ENCODE results near the gene ARHGAP21.
A peak's percentile ranks its signal among the peaks of the same experiment; 100 is the strongest.

The ARHGAP21 gene

DNA sequence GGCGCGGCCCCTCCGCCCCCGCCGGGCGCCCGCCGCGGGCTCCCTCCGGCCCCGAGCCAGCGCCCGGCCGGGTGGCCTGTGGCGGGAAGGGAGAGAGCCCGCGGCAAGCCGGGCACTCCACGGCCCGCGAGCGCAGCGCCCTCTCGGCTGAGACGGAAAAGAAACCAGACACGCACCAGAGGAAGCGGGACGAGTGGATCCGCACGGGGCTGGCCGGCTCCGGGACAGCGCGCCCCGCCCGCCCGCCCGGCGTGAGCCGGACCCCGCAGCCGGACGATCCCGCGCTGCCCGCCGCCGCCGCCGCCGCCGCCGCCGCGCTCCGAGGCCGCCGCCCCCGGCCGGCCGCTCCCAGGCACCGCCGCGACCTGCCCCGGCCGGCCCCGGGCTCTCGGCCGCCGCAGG, 300 bp downstream of the ARHGAP21 start:
- Histone ChIP-seq H3K27ac (ENCODE audit: low read length) (no peak overlapping the region), H3K79me2 (ENCODE audit: low read length) (peaks cover 42% of the 10 kb centered on the region), H4K20me1 (ENCODE audit: insufficient read depth, low read length) (0 out of 2 replicates have a peak, but pooled peaks cover 4% of the 10 kb centered on the region), H3F3A (ENCODE audit: insufficient read depth, low read length) (peaks cover 11% of the 10 kb centered on the region), H3K9me2 (replicated peaks; ENCODE audit: insufficient read depth, low read length) (no peaks in the 10 kb centered on the region), H3K4me2 (ENCODE audit: low read depth, low read length) (no peak overlapping the region), H3K4me1 (ENCODE audit: low read length) (peaks cover 25% of the 10 kb centered on the region), H2AFZ (ENCODE audit: low read length) (no peak overlapping the region), H3K9ac (ENCODE audit: low read length) (no peak overlapping the region; the same call in 1 of the 2 replicates), H3K36me3 (replicated peaks; ENCODE audit: insufficient read depth, low read length) (no peaks in the 10 kb centered on the region), H3K9me3 (replicated peaks; ENCODE audit: insufficient read depth, low read length) (no peaks in the 10 kb centered on the region), H3K27me3 (replicated peaks; ENCODE audit: insufficient read depth, low read length) (no peaks in the 10 kb centered on the region), H3K4me3 (ENCODE audit: low read length) (no peak overlapping the region; the same call in 1 of the 2 replicates)
- DNase-seq: peak; percentile 49
- TF ChIP-seq, protein P1, sequence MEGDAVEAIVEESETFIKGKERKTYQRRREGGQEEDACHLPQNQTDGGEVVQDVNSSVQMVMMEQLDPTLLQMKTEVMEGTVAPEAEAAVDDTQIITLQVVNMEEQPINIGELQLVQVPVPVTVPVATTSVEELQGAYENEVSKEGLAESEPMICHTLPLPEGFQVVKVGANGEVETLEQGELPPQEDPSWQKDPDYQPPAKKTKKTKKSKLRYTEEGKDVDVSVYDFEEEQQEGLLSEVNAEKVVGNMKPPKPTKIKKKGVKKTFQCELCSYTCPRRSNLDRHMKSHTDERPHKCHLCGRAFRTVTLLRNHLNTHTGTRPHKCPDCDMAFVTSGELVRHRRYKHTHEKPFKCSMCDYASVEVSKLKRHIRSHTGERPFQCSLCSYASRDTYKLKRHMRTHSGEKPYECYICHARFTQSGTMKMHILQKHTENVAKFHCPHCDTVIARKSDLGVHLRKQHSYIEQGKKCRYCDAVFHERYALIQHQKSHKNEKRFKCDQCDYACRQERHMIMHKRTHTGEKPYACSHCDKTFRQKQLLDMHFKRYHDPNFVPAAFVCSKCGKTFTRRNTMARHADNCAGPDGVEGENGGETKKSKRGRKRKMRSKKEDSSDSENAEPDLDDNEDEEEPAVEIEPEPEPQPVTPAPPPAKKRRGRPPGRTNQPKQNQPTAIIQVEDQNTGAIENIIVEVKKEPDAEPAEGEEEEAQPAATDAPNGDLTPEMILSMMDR (IDR thresholded peaks at IDR 0.05; ENCODE audit: low read length): no peak

DNA sequence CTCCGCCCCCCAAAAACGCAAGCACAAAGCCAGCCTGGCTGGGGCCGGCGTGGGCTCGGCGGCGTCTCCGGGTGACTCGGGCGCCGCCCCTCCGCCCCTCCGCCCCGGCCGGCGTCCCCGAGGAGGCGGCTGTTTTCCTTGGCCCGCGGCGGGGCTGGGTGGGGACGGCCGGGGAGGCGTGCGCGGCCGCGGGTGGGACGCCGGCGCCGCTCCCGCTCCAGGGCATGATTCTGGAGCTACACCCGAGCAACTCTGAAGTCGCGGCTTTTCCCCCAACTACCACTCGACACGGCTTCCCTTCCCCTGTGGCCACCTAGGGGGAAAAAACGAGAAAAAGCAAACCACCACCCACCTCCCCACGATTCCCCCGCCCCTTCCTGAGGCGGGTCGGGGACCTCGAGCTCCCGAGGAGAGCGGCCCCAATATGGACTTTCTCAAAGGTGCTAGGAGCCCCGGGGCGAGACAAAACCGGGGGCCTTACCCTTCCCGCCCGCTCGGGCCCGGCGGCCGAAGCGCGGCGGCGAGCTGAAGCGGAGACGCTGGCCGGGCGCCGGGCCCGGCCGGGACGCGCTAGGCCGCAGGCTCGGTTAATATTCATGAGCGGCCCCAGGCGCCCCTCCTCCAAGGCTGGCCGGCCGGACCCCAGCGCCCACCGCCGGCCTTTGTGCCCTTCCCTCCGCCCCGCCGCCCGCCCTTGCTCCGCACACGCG, 856 bp downstream of the ARHGAP21 start:
- Histone ChIP-seq H3K27me3 (replicated peaks; ENCODE audit: insufficient read depth, low read length) (no peaks in the 10 kb centered on the region), H3K4me3 (ENCODE audit: low read length) (peak overlapping the region; percentile 85), H3K9me3 (replicated peaks; ENCODE audit: insufficient read depth, low read length) (no peaks in the 10 kb centered on the region), H4K20me1 (ENCODE audit: insufficient read depth, low read length) (0 out of 2 replicates have a peak, but pooled peaks cover 4% of the 10 kb centered on the region), H3K27ac (ENCODE audit: low read length) (peak overlapping the region; percentile 81), H3K4me1 (ENCODE audit: low read length) (peaks cover 26% of the 10 kb centered on the region), H3K4me2 (ENCODE audit: low read depth, low read length) (peak overlapping the region; percentile 60), H3K36me3 (replicated peaks; ENCODE audit: insufficient read depth, low read length) (no peaks in the 10 kb centered on the region), H3K9me2 (replicated peaks; ENCODE audit: insufficient read depth, low read length) (no peaks in the 10 kb centered on the region), H2AFZ (ENCODE audit: low read length) (peak overlapping the region; percentile 84), H3F3A (ENCODE audit: insufficient read depth, low read length) (peaks cover 11% of the 10 kb centered on the region), H3K9ac (ENCODE audit: low read length) (peak overlapping the region; percentile 84), H3K79me2 (ENCODE audit: low read length) (peaks cover 47% of the 10 kb centered on the region)
- TF ChIP-seq EZH2phosphoT487 (IDR thresholded peaks at IDR 0.05; ENCODE audit: low read length): no peak
- TF ChIP-seq, protein P1 (IDR thresholded peaks at IDR 0.05; ENCODE audit: low read length): no peak
- TF ChIP-seq EZH2 (optimal IDR thresholded peaks at IDR 0.05; ENCODE audit: low read depth, low read length): no peak
- peak; percentile 59 for DNase-seq

DNA sequence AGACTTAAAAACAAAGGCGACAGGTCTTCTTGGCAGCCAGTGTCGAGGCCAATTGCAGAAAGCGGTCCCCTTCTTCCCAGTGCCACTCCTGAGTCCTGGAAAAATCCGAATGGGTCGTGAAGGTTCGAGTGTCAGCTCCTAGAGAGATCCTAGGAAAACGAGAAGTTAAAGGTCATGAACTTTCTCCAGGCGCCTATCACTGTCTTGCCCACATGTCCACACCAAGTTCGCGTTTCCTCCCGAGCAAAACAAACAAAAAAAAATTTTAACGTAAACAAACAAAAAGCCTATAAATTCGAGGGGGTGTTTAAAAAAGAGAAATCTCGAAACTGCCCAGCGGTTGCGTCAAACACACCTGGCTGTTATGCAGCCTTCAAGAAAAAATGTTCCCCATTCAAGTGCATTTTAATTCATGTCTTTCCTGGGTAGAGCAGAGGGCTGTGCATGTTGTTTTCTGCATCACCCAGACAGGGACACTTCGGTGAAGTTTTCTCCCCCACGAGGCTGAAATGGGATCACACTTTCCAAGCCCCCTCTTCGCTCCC, 1.5 kb downstream of the ARHGAP21 start:
- Histone ChIP-seq H3K9ac (ENCODE audit: low read length) (peak overlapping the region; percentile 84), H3K4me3 (ENCODE audit: low read length) (peak overlapping the region; percentile 85), H4K20me1 (ENCODE audit: insufficient read depth, low read length) (0 out of 2 replicates have a peak, but pooled peaks cover 4% of the 10 kb centered on the region), H3K27ac (ENCODE audit: low read length) (peak overlapping the region; percentile 81; the same call in 1 of the 2 replicates), H3K4me1 (ENCODE audit: low read length) (peaks cover 26% of the 10 kb centered on the region), H3K27me3 (replicated peaks; ENCODE audit: insufficient read depth, low read length) (no peaks in the 10 kb centered on the region), H3K9me3 (replicated peaks; ENCODE audit: insufficient read depth, low read length) (no peaks in the 10 kb centered on the region), H3K9me2 (replicated peaks; ENCODE audit: insufficient read depth, low read length) (no peaks in the 10 kb centered on the region), H3K79me2 (ENCODE audit: low read length) (peaks cover 54% of the 10 kb centered on the region), H2AFZ (ENCODE audit: low read length) (peak overlapping the region; percentile 69; the same call in 1 of the 2 replicates), H3K36me3 (replicated peaks; ENCODE audit: insufficient read depth, low read length) (no peaks in the 10 kb centered on the region), H3K4me2 (ENCODE audit: low read depth, low read length) (peak overlapping the region; percentile 60), H3F3A (ENCODE audit: insufficient read depth, low read length) (peaks cover 11% of the 10 kb centered on the region)
- TF ChIP-seq EZH2 (optimal IDR thresholded peaks at IDR 0.05; ENCODE audit: low read depth, low read length): no peak
- TF ChIP-seq, protein P1 (IDR thresholded peaks at IDR 0.05; ENCODE audit: low read length): no peak
- no peak for TF ChIP-seq EZH2phosphoT487 (IDR thresholded peaks at IDR 0.05; ENCODE audit: low read length)
- DNase-seq: peak; percentile 48

Data from MM.1S (cell line).